GM12801 (cell line): ENCODE results near the gene ESR2.

Experiments
- CTCF ChIP-seq: IDR thresholded peaks from one replicate; pipeline ENCODE4 v1.5.1; 2011; ENCODE audit warnings: control low read depth; ENCODE audit not compliant: insufficient read length; ENCODE audit errors: extremely low read depth

The ESR2 gene

DNA sequence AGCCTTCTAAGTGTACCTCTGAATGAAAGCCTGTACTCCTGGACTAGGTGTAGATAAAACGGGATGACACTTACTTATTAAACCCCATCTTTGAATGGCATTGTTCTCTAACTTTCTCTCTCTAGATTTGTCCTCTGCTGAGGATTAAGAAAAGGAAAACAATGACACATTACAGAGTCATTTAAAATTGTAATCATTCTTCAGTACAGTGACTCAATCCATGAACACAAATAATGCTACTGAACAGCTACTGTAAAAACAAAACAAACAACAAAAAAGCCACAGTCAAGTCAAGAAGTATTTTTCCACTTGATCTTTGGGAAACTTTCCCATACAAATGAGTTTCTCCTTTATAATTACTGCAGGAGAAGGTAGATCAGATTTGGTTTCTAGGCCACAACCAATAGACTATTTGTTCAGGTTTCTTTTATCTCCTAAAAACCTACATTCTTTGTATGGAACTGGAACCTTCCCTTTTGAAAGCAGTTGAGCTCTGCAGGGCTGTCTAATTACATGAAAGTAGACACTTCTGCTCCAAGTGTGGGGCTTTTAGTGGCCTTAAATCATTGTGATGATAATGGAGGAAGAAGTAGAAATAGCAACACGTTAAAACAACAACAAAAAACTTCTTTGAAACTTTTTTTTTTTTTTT is 219.1 kb downstream of the ESR2 start:
- TF ChIP-seq CTCF: no peak

DNA sequence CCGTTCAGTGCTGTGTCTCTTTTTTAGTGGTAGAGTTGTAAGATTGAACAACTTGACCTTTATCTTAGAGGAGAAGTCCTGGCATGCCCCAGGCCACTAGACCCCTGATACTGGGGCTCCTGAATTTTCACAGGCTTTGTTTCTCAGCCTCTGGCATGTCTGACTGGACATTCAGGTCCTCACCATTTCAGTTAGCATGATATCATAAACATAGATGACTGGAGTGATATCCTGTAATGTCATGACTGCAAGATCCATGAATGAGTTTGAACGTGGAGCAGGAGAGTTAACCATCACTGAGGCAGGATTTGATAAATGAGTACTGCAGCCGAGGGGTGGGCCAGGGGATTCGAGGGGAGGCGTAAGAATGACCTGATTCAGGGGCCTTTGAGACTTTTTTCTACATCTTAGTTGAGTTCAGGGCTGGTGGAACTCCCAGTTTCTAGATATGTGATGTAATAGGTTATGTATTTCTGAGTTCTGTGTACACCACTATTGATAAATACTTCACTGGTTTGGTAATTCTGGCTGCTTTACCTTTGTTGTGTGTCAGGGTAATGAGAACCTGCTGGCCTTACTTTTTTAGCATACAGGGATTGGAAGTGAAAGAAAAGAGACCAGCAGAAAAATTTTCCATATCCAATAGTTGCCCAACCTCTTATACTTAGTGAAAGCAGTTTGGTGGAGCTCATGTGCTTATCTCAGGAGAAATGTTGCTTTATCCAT is 224.4 kb downstream of the ESR2 start:
- no peak for TF ChIP-seq CTCF

DNA sequence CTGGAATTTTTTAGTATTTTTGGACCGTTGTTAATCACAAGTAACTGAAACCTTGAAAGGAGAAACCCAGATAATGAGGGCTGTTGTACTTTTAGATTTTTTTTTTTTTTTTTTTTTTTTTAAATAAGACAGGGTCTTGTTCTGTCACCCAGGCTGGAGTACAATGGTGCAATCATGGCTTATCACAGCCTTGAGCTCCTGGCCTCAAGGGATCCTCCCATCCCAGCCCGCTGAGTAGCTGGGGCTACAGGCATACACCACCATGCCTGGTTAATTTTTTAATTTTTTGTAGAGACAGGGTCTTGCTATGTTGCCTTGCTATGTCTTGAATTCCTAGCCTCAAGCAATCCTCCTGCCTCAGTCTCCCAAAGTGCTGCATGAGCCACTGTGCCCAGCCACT is 229.7 kb downstream of the ESR2 start:
- no peak for TF ChIP-seq CTCF

GRCh38 chr14:64062381-64063115 is 231.6 kb downstream of the ESR2 start:
- TF ChIP-seq CTCF: no peak

- no peak for TF ChIP-seq CTCF
Observed at GRCh38 chr14:64061706-64062105, 232.5 kb downstream of the ESR2 start.

DNA sequence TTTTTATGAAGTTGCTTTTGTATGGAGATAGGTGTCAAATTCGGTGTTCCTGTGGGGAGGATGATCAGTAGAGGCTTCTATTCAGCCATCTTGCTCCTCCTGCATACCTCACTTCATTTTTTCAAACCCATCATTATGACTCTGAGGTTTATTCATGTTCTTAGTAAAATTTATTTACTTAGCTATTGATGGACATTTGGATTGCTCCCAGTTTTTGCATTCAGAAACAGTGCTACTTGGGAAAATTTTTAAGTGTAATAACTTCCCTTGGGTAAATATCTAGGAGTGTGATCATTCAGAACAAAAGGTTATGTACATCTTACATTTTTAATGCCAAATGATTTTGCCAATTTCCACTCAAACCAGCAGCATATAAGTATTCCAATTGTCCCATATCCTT is 233.1 kb downstream of the ESR2 start:
- no peak for TF ChIP-seq CTCF

- no peak for TF ChIP-seq CTCF
Observed at GRCh38 chr14:64060648-64061096, 233.5 kb downstream of the ESR2 start.
